ENCODE measurements around the gene P3H3.
A peak's percentile ranks its signal among the peaks of the same experiment; 100 is the strongest.

The P3H3 gene

GRCh38 chr12:6852651-6853354, 24.6 kb downstream of the P3H3 start:
- ChIA-PET POLR2A (interaction anchor here (0.6 to 7.1 kb wide), 28 partner anchors 8 to 482 kb away, joined by 3 to 183 read pairs (median 8); partner anchors contain the start of genes C12orf57, COPS7A, GAPDH and GNB3), CTCF (interaction anchor here (0.6 to 8.4 kb wide), 10 partner anchors 12 to 255 kb away, joined by 3 to 71 read pairs (median 4); partner anchors contain the start of genes GNB3, PTMS and SPSB2)
- peak overlapping the region; percentile 40; the same call in 1 of the 2 replicates for H3K27ac ChIP-seq (ENCODE audit: extremely low read depth, low read depth, low read length)
- H3K4me3 ChIP-seq (ENCODE audit: low read depth, low read length): peak overlapping the region; percentile 67
- H3K9me3 ChIP-seq (ENCODE audit: control insufficient read depth, insufficient read depth, low read depth, low read length): no peaks in the 10 kb centered on the region
- H3K4me1 ChIP-seq (ENCODE audit: control insufficient read depth, insufficient read depth, low read length): peaks cover 11% of the 10 kb centered on the region
- H3K36me3 ChIP-seq (ENCODE audit: control insufficient read depth in 2 of 2, insufficient read depth in 1 of 2, low read length in 2 of 2): peaks cover 22 to 66% of the 10 kb centered on the region in 2 experiments
- TF ChIP-seq ZBTB7A (tag by site-specific recombination; IDR thresholded peaks at IDR 0.05; ENCODE audit: low read depth) (no peak), ZNF701 (tag by site-specific recombination; IDR thresholded peaks at IDR 0.05) (no peak), ZNF747 (tag by site-specific recombination; IDR thresholded peaks at IDR 0.05) (no peak), ZNF24 (tag by site-specific recombination; IDR thresholded peaks at IDR 0.05) (no peak), REST (tag by site-specific recombination; IDR thresholded peaks at IDR 0.05) (no peak), ZNF404 (tag by site-specific recombination; IDR thresholded peaks at IDR 0.05) (no peak), HIC1 (tag by site-specific recombination; IDR thresholded peaks at IDR 0.05) (no peak), ZBTB20 (tag by site-specific recombination; IDR thresholded peaks at IDR 0.05) (peak; percentile 86), ZSCAN4 (tag by site-specific recombination; IDR thresholded peaks at IDR 0.05) (no peak), MEIS1 (CRISPR knock-in tag; IDR thresholded peaks at IDR 0.05; ENCODE audit: borderline replicate concordance) (no peak), ZFP41 (tag by site-specific recombination; IDR thresholded peaks at IDR 0.05; ENCODE audit: borderline replicate concordance) (no peak), IKZF3 (tag by site-specific recombination; IDR thresholded peaks at IDR 0.05) (no peak), ZNF146 (tag by site-specific recombination; IDR thresholded peaks at IDR 0.05) (no peak), ZNF174 (tag by site-specific recombination; IDR thresholded peaks at IDR 0.05) (no peak), OVOL3 (tag by site-specific recombination; IDR thresholded peaks at IDR 0.05) (no peak), ZBTB11 (tag by site-specific recombination; conservative IDR thresholded peaks at IDR 0.05; ENCODE audit: low read depth) (no peak), SP2 (tag by site-specific recombination; IDR thresholded peaks at IDR 0.05) (peak; percentile 86), ZNF211 (tag by site-specific recombination; IDR thresholded peaks at IDR 0.05; ENCODE audit: low read depth) (no peak), KLF8 (tag by site-specific recombination; IDR thresholded peaks at IDR 0.05) (no peak), ZNF555 (tag by site-specific recombination; conservative IDR thresholded peaks at IDR 0.05) (no peak), ZBTB48 (tag by site-specific recombination; IDR thresholded peaks at IDR 0.05) (no peak), ZNF768 (tag by site-specific recombination; IDR thresholded peaks at IDR 0.05) (no peak), ZFP37 (tag by site-specific recombination; IDR thresholded peaks at IDR 0.05) (no peak), HOXC10 (CRISPR knock-in tag; IDR thresholded peaks at IDR 0.05) (no peak), ZNF585B (tag by site-specific recombination; IDR thresholded peaks at IDR 0.05) (no peak), ZNF692 (tag by site-specific recombination; IDR thresholded peaks at IDR 0.05) (0 out of 2 replicates have a peak, but pooled peaks have one; percentile 4), ZNF629 (tag by site-specific recombination; IDR thresholded peaks at IDR 0.05) (no peak)
